ENCODE measurements around the gene CD96. TPM values are rescaled to one million over a fixed set of nuclear protein-coding genes. Genes with fewer than 3 reads are reported as not detected.

The CD96 gene
- total RNA-seq, 2 donors from 2014 or later = 5.1 to 13.7 TPM

GRCh38 chr3:111588527-111588926, 46.5 kb downstream of the CD96 start:
- DNase-seq (ENCODE audit: low spot score) (no peak), ATAC-seq (ENCODE audit: insufficient number of reproducible peaks, low FRiP score, low read depth) (no peak)
- no peak for TF ChIP-seq CTCF (IDR thresholded peaks at IDR 0.05)
- H3K4me1 ChIP-seq (ENCODE audit: control insufficient read depth in 1 of 2, low read depth in 2 of 2) = no peaks in the 10 kb centered on the region
- no peaks in the 10 kb centered on the region for H3K27me3 ChIP-seq (replicated peaks; ENCODE audit: insufficient read depth)
- no peaks in the 10 kb centered on the region for H3K9me3 ChIP-seq
- H3K27ac ChIP-seq = no peak overlapping the region
- H3K4me3 ChIP-seq = no peak overlapping the region
- no peaks in the 10 kb centered on the region for H3K36me3 ChIP-seq

- no peak for ATAC-seq (ENCODE audit: insufficient number of reproducible peaks, low FRiP score, low read depth)
- no peak for DNase-seq (ENCODE audit: low spot score)
- H3K4me1 ChIP-seq (ENCODE audit: control insufficient read depth in 1 of 2, low read depth in 2 of 2) = no peaks in the 10 kb centered on the region
These were observed 47.5 kb downstream of the CD96 start for GRCh38 chr3:111589303-111590142.

GRCh38 chr3:111590143-111590491, 48.1 kb downstream of the CD96 start:
- H3K36me3 ChIP-seq = no peaks in the 10 kb centered on the region
- DNase-seq (ENCODE audit: low spot score) = no peak
- no peaks in the 10 kb centered on the region for H3K9me3 ChIP-seq
- H3K4me1 ChIP-seq (ENCODE audit: control insufficient read depth in 1 of 2, low read depth in 2 of 2) = no peaks in the 10 kb centered on the region
- no peak for TF ChIP-seq CTCF (IDR thresholded peaks at IDR 0.05)
- H3K27me3 ChIP-seq (replicated peaks; ENCODE audit: insufficient read depth) = no peaks in the 10 kb centered on the region
- ATAC-seq (ENCODE audit: insufficient number of reproducible peaks, low FRiP score, low read depth) = no peak
- H3K4me3 ChIP-seq = no peak overlapping the region
- H3K27ac ChIP-seq = no peak overlapping the region

More at GRCh38 chr3:111589303-111590142, 47.5 kb downstream of the CD96 start:
- no peaks in the 10 kb centered on the region for H3K36me3 ChIP-seq
- H3K27ac ChIP-seq = no peak overlapping the region
- no peak overlapping the region for H3K4me3 ChIP-seq
- no peak for TF ChIP-seq CTCF (IDR thresholded peaks at IDR 0.05)
- no peaks in the 10 kb centered on the region for H3K9me3 ChIP-seq
- H3K27me3 ChIP-seq (replicated peaks; ENCODE audit: insufficient read depth) = no peaks in the 10 kb centered on the region

GRCh38 chr3:111591555-111591954, 49.6 kb downstream of the CD96 start:
- no peaks in the 10 kb centered on the region for H3K4me1 ChIP-seq (ENCODE audit: control insufficient read depth in 1 of 2, low read depth in 2 of 2)
- no peak for ATAC-seq (ENCODE audit: insufficient number of reproducible peaks, low FRiP score, low read depth)
- no peak for TF ChIP-seq CTCF (IDR thresholded peaks at IDR 0.05)

GRCh38 chr3:111592143-111592542, 50.1 kb downstream of the CD96 start:
- Histone ChIP-seq H3K27me3 (replicated peaks; ENCODE audit: insufficient read depth) (no peaks in the 10 kb centered on the region), H3K27ac (no peak overlapping the region), H3K4me1 (ENCODE audit: control insufficient read depth in 1 of 2, low read depth in 2 of 2) (no peaks in the 10 kb centered on the region), H3K4me3 (no peak overlapping the region), H3K9me3 (no peaks in the 10 kb centered on the region), H3K36me3 (no peaks in the 10 kb centered on the region)
- TF ChIP-seq CTCF (IDR thresholded peaks at IDR 0.05) = no peak
- DNase-seq (ENCODE audit: low spot score) = no peak
- no peak for ATAC-seq (ENCODE audit: insufficient number of reproducible peaks, low FRiP score, low read depth)

More at GRCh38 chr3:111591555-111591954, 49.6 kb downstream of the CD96 start:
- Histone ChIP-seq H3K9me3 (no peaks in the 10 kb centered on the region), H3K27ac (no peak overlapping the region), H3K36me3 (no peaks in the 10 kb centered on the region), H3K27me3 (replicated peaks; ENCODE audit: insufficient read depth) (no peaks in the 10 kb centered on the region), H3K4me3 (no peak overlapping the region)
- no peak for DNase-seq (ENCODE audit: low spot score)

Measured in thoracic aorta (tissue), 2 donors.